ENCODE results near the gene OVOL1. TPM values are rescaled to one million over a fixed set of nuclear protein-coding genes. Genes with fewer than 3 reads are reported as not detected.
"Not testable (repeated sequence)": the region's sequence is repeated elsewhere in the genome, so short reads cannot be mapped to it uniquely, and the experiment has no call there.

Gene OVOL1
- total RNA-seq, 3 donors from 2014 or later (not counting 1 experiment from before 2014, with no cell fraction given): 0.11 to 0.12 TPM; not detected in 1

DNA sequence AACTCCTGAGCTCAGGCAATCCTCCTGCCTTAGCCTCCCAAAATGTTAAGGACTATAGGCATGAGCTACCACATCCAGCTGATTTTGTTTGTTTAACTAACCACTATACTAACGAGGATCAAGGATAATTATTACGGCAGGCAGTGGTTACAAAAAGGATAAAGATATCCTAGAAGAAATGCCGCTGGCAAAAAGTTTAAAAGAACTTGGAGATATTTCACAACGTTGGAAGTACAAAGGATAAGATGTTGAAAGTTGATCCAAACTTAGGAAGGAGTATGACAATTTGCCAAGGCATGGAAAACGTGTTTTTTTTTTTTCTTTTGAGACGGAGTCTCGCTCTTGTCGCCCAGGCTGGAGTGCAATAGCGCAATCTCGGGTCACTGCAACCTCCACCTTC is 19.5 kb upstream of the OVOL1 start:
- Histone ChIP-seq H3K4me3 (ENCODE audit: low read length) (no peak overlapping the region), H3K36me3 (ENCODE audit: control insufficient read depth, insufficient read depth, low read length) (no peaks in the 10 kb centered on the region), H3K4me1 (ENCODE audit: control insufficient read depth, insufficient read depth, low read length) (no peaks in the 10 kb centered on the region), H3K27ac (ENCODE audit: low read length) (no peak overlapping the region), H3K9me3 (ENCODE audit: control insufficient read depth, insufficient read depth, low read length) (no peaks in the 10 kb centered on the region), H3K27me3 (ENCODE audit: control insufficient read depth, insufficient read depth, low read length) (no peaks in the 10 kb centered on the region)
- H3K36me3 Mint-ChIP-seq: no peaks in the 10 kb centered on the region
- no peaks in the 10 kb centered on the region for H3K27me3 Mint-ChIP-seq (ENCODE audit: low read depth in 2 of 2)
- intact Hi-C loops (cut with micrococcal nuclease): no loop called here
- peaks cover 5 to 6% of the 10 kb centered on the region in 2 donors for H3K4me1 Mint-ChIP-seq
- WGBS (ENCODE audit: insufficient coverage): 92% methylated on average over 10 of the region's 10 CpGs
- no peaks in the 10 kb centered on the region for H3K9me3 Mint-ChIP-seq
- DNase-seq (no peak), ATAC-seq (no peak)
- TF ChIP-seq, protein P1, sequence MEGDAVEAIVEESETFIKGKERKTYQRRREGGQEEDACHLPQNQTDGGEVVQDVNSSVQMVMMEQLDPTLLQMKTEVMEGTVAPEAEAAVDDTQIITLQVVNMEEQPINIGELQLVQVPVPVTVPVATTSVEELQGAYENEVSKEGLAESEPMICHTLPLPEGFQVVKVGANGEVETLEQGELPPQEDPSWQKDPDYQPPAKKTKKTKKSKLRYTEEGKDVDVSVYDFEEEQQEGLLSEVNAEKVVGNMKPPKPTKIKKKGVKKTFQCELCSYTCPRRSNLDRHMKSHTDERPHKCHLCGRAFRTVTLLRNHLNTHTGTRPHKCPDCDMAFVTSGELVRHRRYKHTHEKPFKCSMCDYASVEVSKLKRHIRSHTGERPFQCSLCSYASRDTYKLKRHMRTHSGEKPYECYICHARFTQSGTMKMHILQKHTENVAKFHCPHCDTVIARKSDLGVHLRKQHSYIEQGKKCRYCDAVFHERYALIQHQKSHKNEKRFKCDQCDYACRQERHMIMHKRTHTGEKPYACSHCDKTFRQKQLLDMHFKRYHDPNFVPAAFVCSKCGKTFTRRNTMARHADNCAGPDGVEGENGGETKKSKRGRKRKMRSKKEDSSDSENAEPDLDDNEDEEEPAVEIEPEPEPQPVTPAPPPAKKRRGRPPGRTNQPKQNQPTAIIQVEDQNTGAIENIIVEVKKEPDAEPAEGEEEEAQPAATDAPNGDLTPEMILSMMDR (IDR thresholded peaks at IDR 0.05): no peak
- no peak overlapping the region for H3K27ac Mint-ChIP-seq
- H3K4me3 Mint-ChIP-seq: no peak overlapping the region

DNA sequence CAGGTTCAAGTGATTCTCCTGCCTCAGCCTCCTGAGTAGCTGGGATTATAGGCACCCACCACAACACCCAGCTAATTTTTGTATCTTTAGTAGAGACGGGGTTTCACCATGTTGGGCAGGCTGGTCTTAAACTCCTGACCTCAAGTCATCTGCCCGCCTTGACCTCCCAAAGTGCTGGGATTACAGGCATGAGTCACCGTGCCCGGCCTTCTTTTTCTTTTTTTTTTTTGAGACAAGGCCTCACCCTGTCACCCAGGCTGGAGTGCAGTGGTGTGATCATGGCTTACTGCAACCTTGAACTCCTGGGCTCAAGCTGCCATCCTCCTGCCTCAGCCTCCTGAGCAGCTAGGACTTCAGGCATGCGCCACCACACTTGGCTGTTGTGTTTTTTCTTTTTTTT is 19.1 kb upstream of the OVOL1 start:
- H3K4me1 ChIP-seq (ENCODE audit: control insufficient read depth, insufficient read depth, low read length); DNase-seq; H3K36me3 Mint-ChIP-seq; H3K36me3 ChIP-seq (ENCODE audit: control insufficient read depth, insufficient read depth, low read length); H3K27ac ChIP-seq (ENCODE audit: low read length); intact Hi-C loops (cut with micrococcal nuclease); H3K4me3 ChIP-seq (ENCODE audit: low read length); H3K4me1 Mint-ChIP-seq; H3K27me3 Mint-ChIP-seq (ENCODE audit: low read depth in 2 of 2); ATAC-seq; H3K27ac Mint-ChIP-seq; H3K9me3 ChIP-seq (ENCODE audit: control insufficient read depth, insufficient read depth, low read length); H3K27me3 ChIP-seq (ENCODE audit: control insufficient read depth, insufficient read depth, low read length); H3K9me3 Mint-ChIP-seq; H3K4me3 Mint-ChIP-seq: not testable (repeated sequence)
- 97% methylated on average over 4 of the region's 5 CpGs for WGBS (ENCODE audit: insufficient coverage)

DNA sequence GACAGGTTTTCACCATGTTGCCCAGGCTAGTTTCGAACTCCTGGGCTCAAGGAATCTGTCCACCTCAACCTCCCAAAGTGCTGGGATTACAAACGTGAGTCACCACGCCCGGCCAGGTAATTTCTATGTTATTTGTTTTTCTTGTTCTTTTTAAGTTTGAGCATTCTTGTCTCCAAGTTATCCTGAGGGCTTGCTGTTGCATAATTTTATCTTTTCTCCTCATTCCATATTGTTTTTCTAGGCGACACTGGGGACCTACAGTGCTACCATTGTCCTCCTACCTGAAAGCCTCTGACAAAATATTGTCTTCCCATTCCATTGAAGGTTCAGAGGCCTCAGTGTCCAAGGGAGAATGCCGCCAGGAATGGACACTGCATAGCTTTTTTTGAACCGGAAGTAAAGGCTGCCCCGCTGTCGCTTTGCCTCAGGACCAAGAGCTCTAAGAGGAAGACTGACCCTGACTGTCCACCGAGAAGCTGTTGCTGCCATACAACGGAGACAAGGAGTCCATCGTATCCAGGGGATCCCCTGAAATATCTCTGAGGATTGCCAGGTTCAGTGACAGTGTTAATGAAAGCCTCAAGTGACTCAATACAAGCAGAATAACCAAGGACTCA is 15.8 kb upstream of the OVOL1 start:
- intact Hi-C loops (cut with micrococcal nuclease): loop anchor here (1.0 kb wide), 2 partner anchors 47 to 145 kb away; no protein-coding TSS in a partner anchor
- Histone ChIP-seq H3K4me1 (ENCODE audit: control insufficient read depth, insufficient read depth, low read length) (no peaks in the 10 kb centered on the region), H3K36me3 (ENCODE audit: control insufficient read depth, insufficient read depth, low read length) (no peaks in the 10 kb centered on the region), H3K4me3 (ENCODE audit: low read length) (no peak overlapping the region), H3K27me3 (ENCODE audit: control insufficient read depth, insufficient read depth, low read length) (no peaks in the 10 kb centered on the region), H3K9me3 (ENCODE audit: control insufficient read depth, insufficient read depth, low read length) (no peaks in the 10 kb centered on the region), H3K27ac (ENCODE audit: low read length) (no peak overlapping the region)
- 91% methylated on average over 9 of the region's 12 CpGs for WGBS (ENCODE audit: insufficient coverage)
- Mint-ChIP-seq H3K36me3 (no peaks in the 10 kb centered on the region), H3K9me3 (no peaks in the 10 kb centered on the region), H3K27me3 (ENCODE audit: low read depth in 2 of 2) (no peaks in the 10 kb centered on the region), H3K4me1 (peaks cover 6 to 10% of the 10 kb centered on the region in 2 donors), H3K27ac (no peak overlapping the region), H3K4me3 (no peak overlapping the region)
- TF ChIP-seq, protein P1 (IDR thresholded peaks at IDR 0.05): no peak
- ATAC-seq (no peak), DNase-seq (no peak)

DNA sequence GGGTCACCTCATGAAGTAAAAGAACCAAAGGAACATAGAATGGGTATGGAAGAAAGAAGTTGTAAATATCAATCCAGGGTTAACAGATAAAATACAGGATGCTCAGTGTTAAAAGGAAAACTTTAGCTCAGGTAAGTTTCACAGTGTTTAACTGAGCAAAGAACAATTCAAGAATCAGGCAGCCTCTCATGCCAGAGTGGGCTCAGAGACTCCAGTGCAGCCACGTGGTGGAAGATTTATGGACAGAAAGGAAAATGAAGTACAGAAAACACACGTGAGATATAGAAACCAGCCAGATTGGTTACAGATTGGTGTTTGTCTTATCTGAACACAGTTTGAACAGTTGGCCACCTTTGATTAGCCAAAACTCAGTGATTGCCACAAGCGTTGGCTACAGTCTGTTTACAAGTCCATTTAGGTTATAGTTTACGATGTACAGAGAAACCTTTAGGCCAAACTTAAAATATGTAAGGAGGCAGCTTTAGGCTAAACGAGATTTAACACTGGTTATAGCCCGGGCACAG is 15.2 kb upstream of the OVOL1 start:
- Mint-ChIP-seq H3K4me1 (peaks cover 6 to 10% of the 10 kb centered on the region in 2 donors), H3K4me3 (no peak overlapping the region)

More for the DNA sequence above, 15.2 kb upstream of the OVOL1 start:
- no peaks in the 10 kb centered on the region for H3K36me3 Mint-ChIP-seq
- ATAC-seq: no peak
- H3K9me3 Mint-ChIP-seq: no peaks in the 10 kb centered on the region
- H3K4me1 ChIP-seq (ENCODE audit: control insufficient read depth, insufficient read depth, low read length): peaks cover 2% of the 10 kb centered on the region
- no peaks in the 10 kb centered on the region for H3K9me3 ChIP-seq (ENCODE audit: control insufficient read depth, insufficient read depth, low read length)
- no peak overlapping the region for H3K27ac Mint-ChIP-seq
- TF ChIP-seq, protein P1 (IDR thresholded peaks at IDR 0.05): no peak
- H3K4me3 ChIP-seq (ENCODE audit: low read length): no peak overlapping the region
- no peak for DNase-seq
- H3K36me3 ChIP-seq (ENCODE audit: control insufficient read depth, insufficient read depth, low read length): no peaks in the 10 kb centered on the region
- H3K27me3 ChIP-seq (ENCODE audit: control insufficient read depth, insufficient read depth, low read length): no peaks in the 10 kb centered on the region
- intact Hi-C loops (cut with micrococcal nuclease): no loop called here
- no peaks in the 10 kb centered on the region for H3K27me3 Mint-ChIP-seq (ENCODE audit: low read depth in 2 of 2)
- H3K27ac ChIP-seq (ENCODE audit: low read length): no peak overlapping the region
- WGBS (ENCODE audit: insufficient coverage): 72% methylated on average over 6 of the region's 6 CpGs

Data from natural killer cell (primary cell).